IMR-90 (cell line): ENCODE data around the gene DNAJB12. TPM values are rescaled to one million over a fixed set of nuclear protein-coding genes. Genes with fewer than 3 reads are reported as not detected.

Source experiments
- ATAC-seq: fragments of 200-7000 bp; cut with Tn5 transposase; 2 replicates; pipeline ENCODE4 v1.9.1; 2020; ENCODE audit warnings: low read depth, mild to moderate bottlenecking, moderate library complexity
- BruUV-seq: library from RNA; stranded (reverse); fragments of 400-500 nt; replicated peaks from 2 replicates; lab custom pipeline; 2021; lab: Mats Ljungman, UMichigan
- CTCF ChIA-PET: fragments of 300-600 bp; formaldehyde crosslinking; extraction: SDS; loops from one replicate; lab custom pipeline; 2021; ENCODE audit warnings: antibody characterized with exemption; lab: Yijun Ruan, JAX
- POLR2A ChIA-PET: fragments of 300-600 bp; sonication (Branson Sonifier 250); formaldehyde crosslinking; loops from one replicate; lab custom pipeline; 2022; ENCODE audit warnings: antibody characterized with exemption; ENCODE audit not compliant: unreplicated experiment; lab: Charles Lee
- DNase-seq: peaks from one replicate; pipeline ENCODE4 v3.0.0; 2013
- H2AFZ ChIP-seq: replicated peaks from 2 replicates; pipeline ENCODE3; 2013; ENCODE audit warnings: low read length, mild to moderate bottlenecking; ENCODE audit not compliant: poor library complexity
- H2AK5ac ChIP-seq: 2 replicates; pipeline ENCODE4 v1.6.1; 2013; ENCODE audit warnings: low read depth, low read length, inconsistent platforms
- H2AK9ac ChIP-seq: replicated peaks from 2 replicates; pipeline ENCODE3; 2013; ENCODE audit warnings: mild to moderate bottlenecking, low read depth, low read length, moderate library complexity; ENCODE audit not compliant: poor library complexity
- H2BK120ac ChIP-seq: 2 replicates; pipeline ENCODE4 v1.6.1; 2013; ENCODE audit warnings: low read depth, low read length, inconsistent platforms
- H2BK15ac ChIP-seq: 3 replicates; pipeline ENCODE4 v1.6.1; 2013; ENCODE audit warnings: low read depth, low read length, inconsistent platforms
- H2BK20ac ChIP-seq: 2 replicates; pipeline ENCODE4 v1.6.1; 2013; ENCODE audit warnings: low read depth, mild to moderate bottlenecking, inconsistent platforms, low read length, moderate library complexity
- H2BK5ac ChIP-seq: 2 replicates; pipeline ENCODE4 v1.6.1; 2013; ENCODE audit warnings: mild to moderate bottlenecking, low read depth, low read length, inconsistent platforms; ENCODE audit not compliant: poor library complexity, severe bottlenecking
- H3K14ac ChIP-seq: replicated peaks from 2 replicates; pipeline ENCODE4 v1.6.1; 2013; ENCODE audit warnings: low read depth, low read length, inconsistent platforms
- H3K18ac ChIP-seq: 2 replicates; pipeline ENCODE4 v1.6.1; 2013; ENCODE audit warnings: low read depth, low read length, control low read depth
- H3K23ac ChIP-seq: 2 replicates; pipeline ENCODE4 v1.6.1; 2013; ENCODE audit warnings: low read depth, low read length, inconsistent platforms
- H3K27ac ChIP-seq: 2 replicates; pipeline ENCODE4 v1.5.1; 2013; ENCODE audit warnings: mild to moderate bottlenecking, control low read depth, low read length; ENCODE audit not compliant: insufficient read depth
- H3K27me3 ChIP-seq: 2 replicates; pipeline ENCODE4 v1.6.1; 2013; ENCODE audit warnings: low read length; ENCODE audit not compliant: control insufficient read depth, insufficient read depth
- H3K36me3 ChIP-seq: 2 replicates; pipeline ENCODE4 v1.6.1; 2013; ENCODE audit warnings: low read length, mixed read lengths; ENCODE audit not compliant: control insufficient read depth, insufficient read depth
- H3K4ac ChIP-seq: 2 replicates; pipeline ENCODE4 v1.6.1; 2013; ENCODE audit warnings: low read depth, low read length, inconsistent platforms
- H3K4me1 ChIP-seq: 2 replicates; pipeline ENCODE4 v1.6.1; 2013; ENCODE audit warnings: low read length, mixed read lengths; ENCODE audit not compliant: control insufficient read depth, insufficient read depth
- H3K4me2 ChIP-seq: 2 replicates; pipeline ENCODE4 v1.6.1; 2013; ENCODE audit warnings: low read depth, mild to moderate bottlenecking, control low read depth, low read length, moderate library complexity
- H3K4me3 ChIP-seq: 2 replicates; pipeline ENCODE4 v1.5.1; 2013; ENCODE audit warnings: low read depth, mild to moderate bottlenecking, control low read depth, low read length, moderate library complexity; ENCODE audit not compliant: insufficient read depth
- H3K56ac ChIP-seq: 2 replicates; pipeline ENCODE4 v1.6.1; 2013; ENCODE audit warnings: low read length, inconsistent platforms; ENCODE audit not compliant: insufficient read depth; ENCODE audit errors: extremely low read depth
- H3K79me1 ChIP-seq, 2 experiments: 2 replicates each; pipeline ENCODE4 v1.6.1; 2013; ENCODE audit warnings: low read length in 2 of 2, inconsistent platforms in 1 of 2, low read depth in 1 of 2
- H3K9ac ChIP-seq: 2 replicates; pipeline ENCODE4 v1.6.1; 2013; ENCODE audit warnings: low read depth, low read length, control low read depth
- H3K9me1 ChIP-seq: 2 replicates; pipeline ENCODE4 v1.6.1; 2013; ENCODE audit warnings: low read length, inconsistent platforms; ENCODE audit not compliant: insufficient read depth
- H3K9me3 ChIP-seq: 2 replicates; pipeline ENCODE4 v1.6.1; 2013; ENCODE audit warnings: low read length; ENCODE audit not compliant: control insufficient read depth, insufficient read depth
- H4K20me1 ChIP-seq: 2 replicates; pipeline ENCODE4 v1.6.1; 2013; ENCODE audit warnings: low read length, inconsistent platforms; ENCODE audit not compliant: insufficient read depth
- H4K5ac ChIP-seq: 2 replicates; pipeline ENCODE4 v1.6.1; 2013; ENCODE audit warnings: mild to moderate bottlenecking, low read depth, low read length, control low read depth
- H4K8ac ChIP-seq, 2 experiments: 2 replicates each; pipeline ENCODE4 v1.6.1; 2013; ENCODE audit warnings: low read depth in 2 of 2, low read length in 2 of 2, control low read depth in 1 of 2, inconsistent platforms in 1 of 2
- H4K91ac ChIP-seq: 2 replicates; pipeline ENCODE4 v1.6.1; 2013; ENCODE audit warnings: low read depth, low read length, inconsistent platforms; ENCODE audit not compliant: insufficient read depth
- BHLHE40 ChIP-seq: fragments of 150-350 bp; IDR thresholded peaks from 2 replicates; pipeline ENCODE4 v1.6.1; 2016; ENCODE audit warnings: mild to moderate bottlenecking, low read depth, low read length
- RFX5 ChIP-seq: IDR thresholded peaks from 2 replicates; pipeline ENCODE4 v1.8.0; 2012; ENCODE audit warnings: low read depth, mild to moderate bottlenecking, low read length, moderate library complexity
- WGBS, 2 experiments: methylation state at CpG; one replicate each; pipeline versions ENCODE4 v1.1.5 to v1.1.7; 2013; ENCODE audit warnings: missing lambda C conversion rate in 2 of 2; ENCODE audit not compliant: insufficient read length in 1 of 2; ENCODE audit errors: extremely low coverage in 2 of 2; 5-methylcytosine and 5-hydroxymethylcytosine counted together
- dilution Hi-C: fragments of 300-500 bp; cut with HindIII; formaldehyde crosslinking; loops from one replicate; pipeline ENCODE4 v1.14.3; 2018; ENCODE audit warnings: low sequenced_read_pairs; ENCODE audit not compliant: unreplicated experiment
- in situ Hi-C: fragments of 300-500 bp; cut with MboI; formaldehyde crosslinking; loops from 3 replicates; pipeline ENCODE4 v1.14.3; 2019; ENCODE audit warnings: low sequenced_read_pairs, inconsistent platforms, mixed read lengths
- intact Hi-C: fragments of 100-400 bp; cut with micrococcal nuclease; formaldehyde crosslinking; loops from 2 replicates; pipeline ENCODE4 v1.10.0; 2022
- polyA plus RNA-seq, 3 experiments: library from polyadenylated mRNA; depleted of rRNA; stranded (reverse); fragments of >200 nt; gene quantifications; 2 replicates each; pipeline ENCODE4 v1.2.3, GENCODE V29; 2012; ENCODE audit warnings: low replicate concordance in 1 of 3
- total RNA-seq: library from RNA; depleted of rRNA; stranded (reverse); fragments of >200 nt; gene quantifications from 2 replicates; pipeline ENCODE4 v1.2.3, GENCODE V29; 2012

The DNAJB12 gene
- total and polyA plus RNA-seq, 2 of the 4 experiments (the other 2 are of a cell fraction), result 18.3 to 24.0 TPM

- H4K5ac ChIP-seq, result no peak overlapping the region
- H2BK15ac ChIP-seq, result no peak overlapping the region; the same call in 2 of the 3 replicates
- ChIA-PET POLR2A (no interaction called here), CTCF (interaction anchor here (1.3 kb wide), 1 partner anchor 10 kb away, joined by 3 read pairs; no protein-coding TSS in a partner anchor)
- ATAC-seq (peak; percentile 52), DNase-seq (peak; percentile 31)
- H4K20me1 ChIP-seq, result 0 out of 2 replicates have a peak, but pooled peaks cover under 1% of the 10 kb centered on the region
- WGBS, 2 experiments, result 41% methylated on average over 18 of the region's 27 CpGs; no CpG with 5 or more reads in 1 of the 2 experiments
- H3K4me2 ChIP-seq, result no peak overlapping the region
- no peak overlapping the region for H3K4me3 ChIP-seq
- H3K18ac ChIP-seq, result no peak overlapping the region
- peaks cover 0 to under 1% of the 10 kb centered on the region in 2 experiments; a peak in 1 of 4 replicates for H3K79me1 ChIP-seq
- H2AK9ac ChIP-seq, result peak overlapping the region; percentile 71
- H3K36me3 ChIP-seq, result peaks cover 25% of the 10 kb centered on the region
- no peaks in the 10 kb centered on the region for H3K27me3 ChIP-seq
- dilution Hi-C loops, result no loop called here
- in situ Hi-C loops, result loop anchor here (10.0 kb wide), 3 partner anchors 87 to 277 kb away; no protein-coding TSS in a partner anchor
- H2BK20ac ChIP-seq, result no peak overlapping the region; the same call in 1 of the 2 replicates
- H2AK5ac ChIP-seq, result peak overlapping the region; percentile 43; the same call in 1 of the 2 replicates
- peak overlapping the region in 1 of 2 experiments; percentile 32; a peak in 1 of 4 replicates for H4K8ac ChIP-seq
- TF ChIP-seq BHLHE40, result no peak
- TF ChIP-seq RFX5, result peak; percentile 67
- peaks cover 5% of the 10 kb centered on the region; the same call in 1 of the 2 replicates for H3K9me1 ChIP-seq
- 0 out of 2 replicates have a peak overlapping the region, but pooled peaks have one; percentile 41 for H3K4ac ChIP-seq
- H3K56ac ChIP-seq, result no peak overlapping the region
- H2AFZ ChIP-seq, result peak overlapping the region; percentile 49
- 0 out of 2 replicates have a peak overlapping the region, but pooled peaks have one; percentile 55 for H3K14ac ChIP-seq
- no peak overlapping the region for H3K27ac ChIP-seq
- no peak overlapping the region for H3K9ac ChIP-seq
- peak overlapping the region; percentile 45; the same call in 1 of the 2 replicates for H3K23ac ChIP-seq
- H3K4me1 ChIP-seq, result peaks cover 25% of the 10 kb centered on the region
- no TSS peak for BruUV-seq
- no peak overlapping the region for H2BK5ac ChIP-seq
- no peaks in the 10 kb centered on the region for H3K9me3 ChIP-seq
- intact Hi-C loops, result loop anchor here (5.0 kb wide), 1 partner anchor 374 kb away; no protein-coding TSS in a partner anchor
- no peak overlapping the region for H2BK120ac ChIP-seq
- no peak overlapping the region for H4K91ac ChIP-seq
Measured at GRCh38 chr10:72331575-72332422, 22.9 kb downstream of the DNAJB12 start.
